LNCaP clone FGC (cell line): ENCODE results near the gene SMYD3.
"Not testable (repeated sequence)": the region's sequence is repeated elsewhere in the genome, so short reads cannot be mapped to it uniquely, and the experiment has no call there.

Experiments
- DNase-seq: peaks from one replicate; pipeline ENCODE4 v3.0.0-alpha.2; 2011; ENCODE audit warnings: low read depth
- H3K4me3 ChIP-seq: 2 replicates; pipeline ENCODE4 v1.5.1; 2011; ENCODE audit warnings: mild to moderate bottlenecking, low read depth, low read length, control low read depth
- TF ChIP-seq, protein P1 (sequence below): IDR thresholded peaks from 2 replicates; pipeline ENCODE4 v1.5.1; 2012; ENCODE audit warnings: mild to moderate bottlenecking; ENCODE audit not compliant: control insufficient read depth, insufficient read depth; ENCODE audit errors: extremely low read depth

SMYD3 gene

DNA sequence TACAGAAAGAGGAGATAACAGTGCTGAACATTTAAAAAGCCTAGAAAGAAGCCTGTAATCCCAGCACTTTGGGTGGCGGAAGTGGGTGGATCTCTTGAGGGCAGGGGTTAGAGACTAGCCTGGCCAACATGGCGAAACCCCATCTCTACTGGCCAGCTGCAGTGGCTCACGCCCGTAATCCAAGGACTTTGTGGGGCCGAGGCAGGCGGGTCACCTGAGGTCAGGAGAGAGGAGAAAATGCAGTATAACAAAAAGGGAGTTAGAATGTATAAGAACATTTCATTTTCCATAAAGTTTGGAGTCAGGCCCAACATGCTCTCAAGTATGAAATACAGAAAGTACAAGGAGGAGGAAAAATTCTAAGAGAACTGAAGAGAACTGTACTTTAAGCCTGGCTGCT, 134.5 kb downstream of the SMYD3 start:
- TF ChIP-seq, protein P1, sequence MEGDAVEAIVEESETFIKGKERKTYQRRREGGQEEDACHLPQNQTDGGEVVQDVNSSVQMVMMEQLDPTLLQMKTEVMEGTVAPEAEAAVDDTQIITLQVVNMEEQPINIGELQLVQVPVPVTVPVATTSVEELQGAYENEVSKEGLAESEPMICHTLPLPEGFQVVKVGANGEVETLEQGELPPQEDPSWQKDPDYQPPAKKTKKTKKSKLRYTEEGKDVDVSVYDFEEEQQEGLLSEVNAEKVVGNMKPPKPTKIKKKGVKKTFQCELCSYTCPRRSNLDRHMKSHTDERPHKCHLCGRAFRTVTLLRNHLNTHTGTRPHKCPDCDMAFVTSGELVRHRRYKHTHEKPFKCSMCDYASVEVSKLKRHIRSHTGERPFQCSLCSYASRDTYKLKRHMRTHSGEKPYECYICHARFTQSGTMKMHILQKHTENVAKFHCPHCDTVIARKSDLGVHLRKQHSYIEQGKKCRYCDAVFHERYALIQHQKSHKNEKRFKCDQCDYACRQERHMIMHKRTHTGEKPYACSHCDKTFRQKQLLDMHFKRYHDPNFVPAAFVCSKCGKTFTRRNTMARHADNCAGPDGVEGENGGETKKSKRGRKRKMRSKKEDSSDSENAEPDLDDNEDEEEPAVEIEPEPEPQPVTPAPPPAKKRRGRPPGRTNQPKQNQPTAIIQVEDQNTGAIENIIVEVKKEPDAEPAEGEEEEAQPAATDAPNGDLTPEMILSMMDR: no peak
- no peak overlapping the region for H3K4me3 ChIP-seq
- no peak for DNase-seq

DNA sequence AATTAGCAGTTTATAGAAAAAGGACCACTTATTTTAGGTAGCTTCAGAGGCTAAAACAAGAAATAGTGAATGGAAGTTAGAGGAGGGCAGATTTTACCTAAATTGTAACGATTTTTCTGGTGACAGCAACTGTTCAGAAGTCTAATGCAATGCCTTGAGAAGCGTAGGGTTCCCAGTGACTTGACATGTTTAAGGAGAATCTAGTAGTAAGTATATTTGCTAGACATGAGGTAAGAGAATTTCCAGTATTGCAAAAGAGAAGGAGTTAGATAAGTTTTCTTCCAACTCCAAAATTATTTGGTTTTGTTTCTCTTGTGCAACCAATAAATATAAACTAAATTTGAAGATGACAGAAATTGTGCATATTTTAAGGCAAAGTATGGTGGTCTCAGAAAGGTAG, 140.0 kb downstream of the SMYD3 start:
- no peak for DNase-seq
- TF ChIP-seq, protein P1: no peak
- no peak overlapping the region for H3K4me3 ChIP-seq

DNA sequence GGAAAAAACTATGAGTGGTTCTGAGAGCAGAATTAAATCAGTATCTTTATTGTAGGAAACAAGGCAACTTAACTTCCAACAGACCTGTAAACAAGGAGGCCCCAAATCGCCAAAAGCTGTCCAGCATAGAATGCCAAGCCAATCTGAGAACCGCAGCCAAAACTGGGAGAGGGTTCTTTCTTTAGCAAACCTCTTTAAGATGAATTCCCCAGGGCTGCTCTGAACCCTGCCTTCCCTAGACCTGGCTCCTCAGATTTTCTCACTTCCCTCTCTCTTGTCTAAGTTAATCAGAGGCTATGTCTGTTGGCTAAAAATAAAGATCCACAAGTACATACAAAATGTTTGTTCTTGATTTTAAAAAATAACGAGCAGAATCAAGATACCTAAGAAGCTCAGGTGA, 141.4 kb downstream of the SMYD3 start:
- DNase-seq: no peak
- TF ChIP-seq, protein P1: no peak

DNA sequence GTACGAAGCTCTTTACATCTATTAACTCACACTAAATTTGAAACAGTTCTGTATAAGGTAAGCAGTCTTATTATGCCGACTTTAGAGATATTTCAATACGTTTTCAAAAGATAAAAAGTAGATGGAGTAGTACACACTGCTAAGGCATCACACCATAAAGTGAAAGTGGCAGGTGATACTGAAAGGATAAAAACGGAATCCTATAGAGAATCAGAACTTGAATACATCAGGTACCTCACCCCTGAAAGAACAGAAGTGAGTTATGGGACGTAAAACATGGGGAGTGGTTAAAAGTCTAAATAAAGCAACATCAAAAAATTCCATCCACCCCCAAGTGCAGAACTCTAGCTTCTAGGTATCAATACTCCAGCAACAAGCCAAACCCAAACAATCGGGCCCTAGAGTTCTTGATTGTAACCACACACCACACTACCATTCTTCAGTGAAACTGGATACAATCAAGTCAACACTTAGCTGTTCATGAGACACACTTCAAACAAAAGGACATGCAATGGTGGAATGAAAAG, 142.6 kb downstream of the SMYD3 start:
- H3K4me3 ChIP-seq: no peak overlapping the region
- no peak for DNase-seq
- TF ChIP-seq, protein P1: no peak

More for the DNA sequence above, 141.4 kb downstream of the SMYD3 start:
- H3K4me3 ChIP-seq: no peak overlapping the region

DNA sequence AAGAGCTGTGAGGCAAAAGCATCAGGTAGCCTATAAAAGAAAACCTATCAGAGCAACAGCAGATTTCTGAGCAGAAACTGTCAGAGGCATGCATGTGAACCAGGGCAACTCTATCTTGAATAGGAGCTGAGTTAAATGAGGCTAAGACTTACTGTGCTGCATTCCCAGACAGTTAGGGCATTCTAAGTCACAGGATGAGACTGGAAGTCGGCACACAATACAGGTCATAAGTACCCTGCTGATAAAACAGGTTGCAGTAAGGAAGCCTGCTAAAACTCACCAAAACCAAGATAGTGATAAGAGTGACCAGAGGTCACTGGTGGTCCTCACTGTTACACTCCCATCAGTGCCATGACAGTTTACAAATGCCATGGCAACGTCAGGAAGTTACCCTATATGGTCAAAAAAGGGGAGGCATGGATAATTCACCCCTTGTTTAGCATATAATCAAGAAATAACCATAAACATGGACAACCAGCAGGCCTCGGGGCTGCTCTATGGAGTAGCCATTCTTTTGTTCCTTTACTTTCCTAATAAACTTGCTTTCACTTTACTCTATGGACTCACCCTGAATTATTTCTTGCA, 150.0 kb downstream of the SMYD3 start:
- DNase-seq, H3K4me3 ChIP-seq: not testable (repeated sequence)

DNA sequence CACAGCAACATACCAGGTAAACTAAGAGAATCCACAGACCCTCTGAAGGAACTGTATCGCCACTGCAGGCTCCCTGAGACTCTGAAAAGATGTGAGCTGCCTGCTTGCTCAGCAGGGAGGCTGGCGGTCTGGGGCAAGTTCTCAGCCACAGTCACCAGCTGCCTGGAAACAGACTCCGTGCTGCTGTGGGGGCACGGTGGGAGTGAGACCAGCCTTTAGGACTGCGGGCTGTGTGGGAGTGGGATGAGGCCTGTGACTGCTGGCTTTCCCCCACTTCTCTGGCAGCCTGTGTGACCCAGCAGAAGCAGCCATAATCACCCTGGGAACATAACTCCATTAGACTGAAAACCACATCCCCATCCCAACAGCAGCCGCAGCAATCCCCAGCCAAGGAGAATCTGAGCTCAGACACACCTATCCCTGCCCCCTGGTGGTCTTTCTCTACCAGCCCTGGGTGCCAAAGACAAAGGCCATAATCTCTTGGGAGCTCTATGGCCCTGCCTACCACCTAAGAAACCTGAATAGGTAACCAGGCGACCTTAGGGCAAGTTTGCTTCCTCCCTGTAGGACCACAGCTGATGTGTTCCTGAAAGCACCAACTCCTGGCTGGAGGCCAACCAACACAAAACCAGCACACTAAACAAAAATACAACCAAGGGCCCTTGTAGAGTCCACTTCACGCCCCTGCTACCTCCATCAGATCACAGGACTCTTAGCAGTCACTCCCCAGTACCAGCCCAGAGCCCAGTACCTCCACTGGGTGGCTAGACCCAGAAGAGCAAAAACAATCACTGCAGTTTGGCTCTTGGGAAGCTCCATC, 151.5 kb downstream of the SMYD3 start:
- H3K4me3 ChIP-seq: no peak overlapping the region
- no peak for DNase-seq
- TF ChIP-seq, protein P1: no peak

DNA sequence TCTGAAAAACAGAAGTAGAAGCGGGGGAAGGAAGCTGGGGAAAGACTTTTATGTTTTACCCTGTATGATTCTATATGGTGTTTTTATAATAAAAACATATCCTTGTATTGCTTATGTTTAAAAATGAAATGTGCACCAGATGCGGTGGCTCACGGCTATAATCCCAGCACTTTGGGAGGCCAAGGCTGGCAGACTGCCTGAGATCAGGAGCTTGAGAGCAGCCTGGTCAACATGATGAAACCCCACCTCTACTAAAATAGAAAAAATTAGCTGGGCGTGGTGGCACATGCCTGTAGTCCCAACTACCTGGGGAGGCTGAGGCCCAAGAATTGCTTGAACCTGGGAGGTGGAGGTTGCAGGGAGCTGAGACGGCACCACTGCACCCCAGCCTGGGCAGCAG, 155.4 kb downstream of the SMYD3 start:
- no peak overlapping the region for H3K4me3 ChIP-seq
- TF ChIP-seq, protein P1: no peak
- no peak for DNase-seq
